ENCODE measurements around the gene PTPRN2.

GRCh38 chr7:158350166-158350900 is 237.3 kb downstream of the PTPRN2 start:
- TF ChIP-seq, protein P1, sequence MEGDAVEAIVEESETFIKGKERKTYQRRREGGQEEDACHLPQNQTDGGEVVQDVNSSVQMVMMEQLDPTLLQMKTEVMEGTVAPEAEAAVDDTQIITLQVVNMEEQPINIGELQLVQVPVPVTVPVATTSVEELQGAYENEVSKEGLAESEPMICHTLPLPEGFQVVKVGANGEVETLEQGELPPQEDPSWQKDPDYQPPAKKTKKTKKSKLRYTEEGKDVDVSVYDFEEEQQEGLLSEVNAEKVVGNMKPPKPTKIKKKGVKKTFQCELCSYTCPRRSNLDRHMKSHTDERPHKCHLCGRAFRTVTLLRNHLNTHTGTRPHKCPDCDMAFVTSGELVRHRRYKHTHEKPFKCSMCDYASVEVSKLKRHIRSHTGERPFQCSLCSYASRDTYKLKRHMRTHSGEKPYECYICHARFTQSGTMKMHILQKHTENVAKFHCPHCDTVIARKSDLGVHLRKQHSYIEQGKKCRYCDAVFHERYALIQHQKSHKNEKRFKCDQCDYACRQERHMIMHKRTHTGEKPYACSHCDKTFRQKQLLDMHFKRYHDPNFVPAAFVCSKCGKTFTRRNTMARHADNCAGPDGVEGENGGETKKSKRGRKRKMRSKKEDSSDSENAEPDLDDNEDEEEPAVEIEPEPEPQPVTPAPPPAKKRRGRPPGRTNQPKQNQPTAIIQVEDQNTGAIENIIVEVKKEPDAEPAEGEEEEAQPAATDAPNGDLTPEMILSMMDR (IDR thresholded peaks at IDR 0.05): no peak
- TF ChIP-seq REST (IDR thresholded peaks at IDR 0.05; ENCODE audit: insufficient read depth in 1 of 2, low read depth in 2 of 2, low read length in 1 of 2) (no peak), TCF7L2 (IDR thresholded peaks at IDR 0.05; ENCODE audit: low read depth, low read length) (no peak)
